ENCODE measurements around the gene SLC13A1. TPM values are rescaled to one million over a fixed set of nuclear protein-coding genes. Genes with fewer than 3 reads are reported as not detected.

SLC13A1 gene
- not detected for total RNA-seq

GRCh38 chr7:123199883-123200282 is at the start of gene SLC13A1:
TSS of gene SLC13A1 (minus strand) at chr7:123199969. CDS start at chr7:123199946, 23 bp downstream.
- H3K27ac ChIP-seq = no peak within 1 kb of the TSS
- no peaks in the 10 kb centered on the region for H3K36me3 ChIP-seq
- H3K9me3 ChIP-seq = no peaks in the 10 kb centered on the region
- no peak for ATAC-seq (ENCODE audit: low FRiP score in 2 of 2)
- H3K4me3 ChIP-seq = no peak within 1 kb of the TSS
- H3K27me3 ChIP-seq = no peaks in the 10 kb centered on the region
- DNase-seq = no peak
- H3K4me1 ChIP-seq = no peaks in the 10 kb centered on the region
- 95% methylated on average over 4 of the region's 4 CpGs for WGBS, 2 donors
- TF ChIP-seq POLR2A (IDR thresholded peaks at IDR 0.05) = no peak
- TF ChIP-seq EP300 (IDR thresholded peaks at IDR 0.05) = no peak
- TF ChIP-seq POLR2AphosphoS5 (IDR thresholded peaks at IDR 0.05) = no peak
- no peak for TF ChIP-seq CTCF (IDR thresholded peaks at IDR 0.05)

GRCh38 chr7:123244768-123245167 is 45.0 kb upstream of the SLC13A1 start:
- ATAC-seq (ENCODE audit: low FRiP score in 2 of 2) (no peak), DNase-seq (no peak)
- H3K4me1 ChIP-seq = no peaks in the 10 kb centered on the region
- no peaks in the 10 kb centered on the region for H3K9me3 ChIP-seq
- H3K4me3 ChIP-seq = no peak overlapping the region
- no peaks in the 10 kb centered on the region for H3K36me3 ChIP-seq
- H3K27ac ChIP-seq = no peak overlapping the region
- H3K27me3 ChIP-seq = no peaks in the 10 kb centered on the region
- 57 to 67% methylated on average over 1 of the region's 1 CpG for WGBS, 2 donors
- TF ChIP-seq POLR2A (IDR thresholded peaks at IDR 0.05) (no peak), CTCF (IDR thresholded peaks at IDR 0.05) (no peak), POLR2AphosphoS5 (IDR thresholded peaks at IDR 0.05) (no peak), EP300 (IDR thresholded peaks at IDR 0.05) (no peak)

GRCh38 chr7:123242467-123243092 is 42.8 kb upstream of the SLC13A1 start:
- DNase-seq = no peak
- no peak overlapping the region for H3K27ac ChIP-seq
- 45 to 46% methylated on average over 5 of the region's 5 CpGs for WGBS, 2 donors

GRCh38 chr7:123241809-123242208 is 42.0 kb upstream of the SLC13A1 start:
- WGBS, 2 donors = 83 to 87% methylated on average over 3 of the region's 3 CpGs
- no peak for DNase-seq
- no peaks in the 10 kb centered on the region for H3K27me3 ChIP-seq
- TF ChIP-seq EP300 (IDR thresholded peaks at IDR 0.05) (no peak), POLR2A (IDR thresholded peaks at IDR 0.05) (no peak), CTCF (IDR thresholded peaks at IDR 0.05) (no peak)
- H3K36me3 ChIP-seq = no peaks in the 10 kb centered on the region
- H3K27ac ChIP-seq = no peak overlapping the region
- no peaks in the 10 kb centered on the region for H3K9me3 ChIP-seq
- H3K4me1 ChIP-seq = no peaks in the 10 kb centered on the region
- ATAC-seq (ENCODE audit: low FRiP score in 2 of 2) = no peak
- no peak overlapping the region for H3K4me3 ChIP-seq

More at GRCh38 chr7:123242467-123243092, 42.8 kb upstream of the SLC13A1 start:
- Histone ChIP-seq H3K36me3 (no peaks in the 10 kb centered on the region), H3K9me3 (no peaks in the 10 kb centered on the region), H3K4me1 (no peaks in the 10 kb centered on the region), H3K4me3 (no peak overlapping the region), H3K27me3 (no peaks in the 10 kb centered on the region)
- no peak for ATAC-seq (ENCODE audit: low FRiP score in 2 of 2)
- TF ChIP-seq CTCF (IDR thresholded peaks at IDR 0.05) (no peak), EP300 (IDR thresholded peaks at IDR 0.05) (no peak), POLR2A (IDR thresholded peaks at IDR 0.05) (no peak), POLR2AphosphoS5 (IDR thresholded peaks at IDR 0.05) (no peak)
